Kidney epithelial cell (primary cell): ENCODE data around the gene CHSY1. TPM values are rescaled to one million over a fixed set of nuclear protein-coding genes. Genes with fewer than 3 reads are reported as not detected.

ENCODE experiments used
- DNase-seq: peaks from one replicate; pipeline ENCODE4 v3.0.0-alpha.2; 2010; ENCODE audit warnings: low read depth
- H3K27me3 ChIP-seq: 2 replicates; pipeline ENCODE4 v1.6.0; 2011; ENCODE audit warnings: low read length; ENCODE audit not compliant: control insufficient read depth, insufficient read depth
- H3K36me3 ChIP-seq: 2 replicates; pipeline ENCODE4 v1.5.1; 2011; ENCODE audit warnings: low read length; ENCODE audit not compliant: control insufficient read depth, insufficient read depth
- H3K4me3 ChIP-seq: 2 replicates; pipeline ENCODE4 v1.5.1; 2011; ENCODE audit warnings: low read depth, mild to moderate bottlenecking, control low read depth, low read length
- total RNA-seq: library from RNA; depleted of rRNA; stranded (reverse); fragments of >200 nt; gene quantifications from 2 replicates; pipeline ENCODE4 v1.2.3, GENCODE V29; 2015
- TF ChIP-seq, protein P1 (sequence below): IDR thresholded peaks from 2 replicates; pipeline ENCODE4 v1.5.1; 2011; ENCODE audit warnings: mild to moderate bottlenecking, moderate library complexity, low read length, control low read depth, inconsistent platforms; ENCODE audit not compliant: insufficient read depth, poor library complexity, severe bottlenecking

The CHSY1 gene
- total RNA-seq, 1 donor from 2014 or later = 21.1 TPM

DNA sequence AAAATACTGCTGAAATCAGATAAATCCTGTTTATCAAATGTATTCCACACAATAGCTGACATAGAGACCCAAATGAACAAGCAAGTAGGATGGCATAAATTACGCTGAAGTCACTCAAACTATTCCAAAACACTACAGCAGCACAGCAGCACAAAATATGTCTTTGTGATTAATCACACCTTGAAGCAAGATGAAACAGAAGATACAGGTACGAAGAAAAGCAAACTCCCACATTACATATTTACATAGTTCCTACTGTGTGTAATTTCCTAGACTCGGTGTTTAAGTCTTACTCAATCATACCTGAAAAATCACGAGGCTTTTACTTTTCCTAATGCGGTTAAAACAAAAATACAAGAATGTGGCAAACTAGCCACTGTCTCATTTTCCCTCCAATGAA lies 38.3 kb downstream of the CHSY1 start:
- no peak for DNase-seq
- H3K27me3 ChIP-seq = no peaks in the 10 kb centered on the region
- no peak overlapping the region for H3K4me3 ChIP-seq
- TF ChIP-seq, protein P1, sequence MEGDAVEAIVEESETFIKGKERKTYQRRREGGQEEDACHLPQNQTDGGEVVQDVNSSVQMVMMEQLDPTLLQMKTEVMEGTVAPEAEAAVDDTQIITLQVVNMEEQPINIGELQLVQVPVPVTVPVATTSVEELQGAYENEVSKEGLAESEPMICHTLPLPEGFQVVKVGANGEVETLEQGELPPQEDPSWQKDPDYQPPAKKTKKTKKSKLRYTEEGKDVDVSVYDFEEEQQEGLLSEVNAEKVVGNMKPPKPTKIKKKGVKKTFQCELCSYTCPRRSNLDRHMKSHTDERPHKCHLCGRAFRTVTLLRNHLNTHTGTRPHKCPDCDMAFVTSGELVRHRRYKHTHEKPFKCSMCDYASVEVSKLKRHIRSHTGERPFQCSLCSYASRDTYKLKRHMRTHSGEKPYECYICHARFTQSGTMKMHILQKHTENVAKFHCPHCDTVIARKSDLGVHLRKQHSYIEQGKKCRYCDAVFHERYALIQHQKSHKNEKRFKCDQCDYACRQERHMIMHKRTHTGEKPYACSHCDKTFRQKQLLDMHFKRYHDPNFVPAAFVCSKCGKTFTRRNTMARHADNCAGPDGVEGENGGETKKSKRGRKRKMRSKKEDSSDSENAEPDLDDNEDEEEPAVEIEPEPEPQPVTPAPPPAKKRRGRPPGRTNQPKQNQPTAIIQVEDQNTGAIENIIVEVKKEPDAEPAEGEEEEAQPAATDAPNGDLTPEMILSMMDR = no peak
- H3K36me3 ChIP-seq = peaks cover 2% of the 10 kb centered on the region

DNA sequence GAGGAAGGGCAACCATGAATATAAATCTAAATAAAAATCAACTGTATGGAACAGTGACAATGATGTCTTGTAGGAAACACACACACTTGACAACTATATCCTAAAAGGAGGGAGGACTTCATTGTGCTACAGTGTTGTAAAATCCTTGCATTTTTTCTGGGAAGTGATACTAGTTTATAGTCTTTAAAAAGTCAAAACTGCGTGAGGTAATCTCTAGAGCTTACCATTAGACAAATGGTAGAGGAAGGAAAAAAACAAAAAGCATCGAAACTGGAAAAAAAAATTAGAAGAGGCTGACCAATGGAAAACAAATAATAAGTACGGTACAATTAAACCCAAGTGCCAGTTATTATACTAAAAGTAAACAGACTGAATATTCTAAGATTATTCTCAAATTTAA lies 38.7 kb downstream of the CHSY1 start:
- DNase-seq = no peak
- H3K27me3 ChIP-seq = no peaks in the 10 kb centered on the region
- no peak overlapping the region for H3K4me3 ChIP-seq
- TF ChIP-seq, protein P1 = no peak
- H3K36me3 ChIP-seq = peaks cover 2% of the 10 kb centered on the region

DNA sequence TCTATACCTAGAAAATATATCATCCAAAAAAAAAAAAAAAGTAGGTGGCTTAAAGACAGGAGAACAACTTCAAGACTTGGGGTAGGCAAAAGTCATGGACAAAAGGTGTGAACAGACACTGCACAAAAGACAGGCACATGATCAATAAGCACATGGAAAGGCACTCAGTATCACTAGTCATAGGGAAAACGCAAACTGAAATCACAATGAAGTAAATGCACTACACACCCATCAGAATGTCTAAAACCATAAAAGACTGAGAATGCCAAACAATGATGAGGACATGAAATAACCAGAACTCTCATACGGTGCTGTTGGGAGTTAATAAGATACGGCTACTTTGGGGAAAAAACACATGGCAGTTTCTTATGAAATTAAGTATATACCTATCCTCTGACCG lies 40.0 kb downstream of the CHSY1 start:
- H3K27me3 ChIP-seq = no peaks in the 10 kb centered on the region
- peaks cover 2% of the 10 kb centered on the region for H3K36me3 ChIP-seq
- TF ChIP-seq, protein P1 = no peak
- DNase-seq = no peak
- H3K4me3 ChIP-seq = no peak overlapping the region

DNA sequence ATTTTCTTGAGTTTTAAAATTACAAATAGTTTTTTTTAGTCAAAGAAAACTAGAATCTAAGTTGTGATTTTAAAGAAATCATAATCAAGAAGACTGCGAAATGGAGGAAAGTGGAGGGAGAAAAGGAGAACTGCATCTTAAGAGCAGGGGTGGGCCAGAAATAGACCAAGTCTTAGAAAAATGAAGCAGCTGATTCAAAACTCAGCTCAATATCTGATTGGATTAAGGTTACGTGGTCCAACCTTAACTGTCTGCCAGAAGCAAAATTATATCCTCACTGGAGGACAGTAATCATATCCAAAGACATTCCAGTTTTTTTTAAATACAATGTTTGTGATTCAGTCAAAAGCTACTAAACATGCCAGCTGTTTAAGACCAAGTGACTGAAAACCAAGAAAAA lies 41.4 kb downstream of the CHSY1 start:
- Histone ChIP-seq H3K4me3 (no peak overlapping the region), H3K27me3 (no peaks in the 10 kb centered on the region), H3K36me3 (peaks cover 2% of the 10 kb centered on the region)
- TF ChIP-seq, protein P1 = no peak
- no peak for DNase-seq

DNA sequence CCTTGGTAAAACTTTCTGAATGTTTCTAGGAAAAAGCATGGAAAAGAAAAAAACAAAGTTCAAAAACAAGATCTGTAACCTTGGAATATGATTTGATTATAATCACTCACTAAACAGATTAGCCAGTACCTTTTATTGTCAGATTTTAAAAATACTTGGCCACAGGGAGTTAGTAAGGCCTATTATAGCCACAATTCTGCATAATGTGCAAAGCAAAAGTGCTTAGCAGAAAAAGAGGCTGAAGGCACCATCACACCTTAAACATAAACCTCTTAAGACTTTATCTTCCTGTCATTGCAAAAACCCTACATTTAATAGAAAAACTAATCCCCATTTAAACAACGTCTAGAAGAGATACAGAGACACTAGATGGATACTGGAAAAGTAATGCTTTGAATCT lies 41.8 kb downstream of the CHSY1 start:
- no peaks in the 10 kb centered on the region for H3K27me3 ChIP-seq
- TF ChIP-seq, protein P1 = no peak
- H3K4me3 ChIP-seq = no peak overlapping the region
- DNase-seq = no peak
- peaks cover 2% of the 10 kb centered on the region for H3K36me3 ChIP-seq

DNA sequence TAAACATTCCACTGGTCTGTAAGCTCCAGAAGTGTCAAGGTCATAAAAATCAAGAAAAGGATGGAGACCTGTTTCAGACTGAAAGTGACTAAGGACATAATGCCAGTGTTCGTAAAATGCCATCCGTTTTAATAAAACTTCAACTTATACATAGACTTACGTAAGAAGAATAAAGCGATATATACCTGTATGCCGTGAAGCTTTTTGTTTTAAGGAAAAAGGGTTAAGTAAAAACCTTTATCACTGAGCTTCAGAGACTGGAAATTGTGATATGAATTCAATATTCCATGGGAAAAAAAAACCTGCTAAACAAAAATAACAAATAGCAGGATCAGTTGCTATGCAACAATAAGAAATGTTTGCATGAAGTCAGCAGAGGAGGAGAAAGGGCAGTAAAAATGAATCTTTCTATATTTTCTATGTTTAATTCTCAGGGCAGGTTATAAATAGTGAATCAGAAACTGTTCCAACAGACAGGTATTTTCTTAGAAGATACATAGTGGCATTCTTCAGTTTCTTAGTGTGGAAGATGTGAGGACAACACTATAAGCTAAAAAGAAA lies 42.5 kb downstream of the CHSY1 start:
- Histone ChIP-seq H3K36me3 (peaks cover 2% of the 10 kb centered on the region), H3K4me3 (no peak overlapping the region), H3K27me3 (no peaks in the 10 kb centered on the region)
- DNase-seq = no peak
- TF ChIP-seq, protein P1 = no peak
